HCT116 (cell line): Measurements from ENCODE around the gene EP300. TPM values are rescaled to one million over a fixed set of nuclear protein-coding genes. Genes with fewer than 3 reads are reported as not detected.

ENCODE experiments used
- ATAC-seq: fragments of 200-7000 bp; cut with Tn5 transposase; 2 replicates; pipeline ENCODE4 v1.9.1; 2020; ENCODE audit warnings: mild to moderate bottlenecking, moderate library complexity
- BruUV-seq: library from RNA; stranded (reverse); fragments of 400-500 nt; replicated peaks from 2 replicates; lab custom pipeline; 2021; lab: Mats Ljungman, UMichigan
- CTCF ChIA-PET: fragments of 300-600 bp; sonication (Branson Sonifier 250); formaldehyde crosslinking; loops from one replicate; lab custom pipeline; 2021; ENCODE audit warnings: antibody characterized with exemption; lab: Charles Lee
- POLR2A ChIA-PET: fragments of 300-600, 350-600 bp; sonication (Branson Sonifier 250); formaldehyde crosslinking; loops from one replicate; lab custom pipeline; 2021; ENCODE audit warnings: antibody characterized with exemption; lab: Charles Lee
- RAD21 ChIA-PET, 2 experiments: fragments of 300-600 bp; sonication (Branson Sonifier 250); formaldehyde crosslinking; loops; one replicate each; lab custom pipeline; 2023; ENCODE audit warnings: low total read pairs in 2 of 2; ENCODE audit not compliant: uncharacterized antibody in 2 of 2, unreplicated experiment in 2 of 2, low non-redundant PET in 1 of 2; lab: Charles Lee
- DNase-seq: peaks from one replicate; pipeline ENCODE4 v3.0.0-alpha.2; 2010; ENCODE audit warnings: low read depth, low spot score
- H2AFZ ChIP-seq: fragments of 200-600 bp; shearing (Covaris generic), sonication (generic); 2 replicates; pipeline ENCODE4 v1.6.1; 2017; ENCODE audit warnings: low read depth, mixed run types, mixed read lengths, antibody characterized with exemption, low read length; ENCODE audit not compliant: poor library complexity, severe bottlenecking
- H3K27ac ChIP-seq: 2 replicates; pipeline ENCODE4 v1.5.1; 2012; ENCODE audit warnings: low read depth, low read length
- H3K27me3 ChIP-seq: fragments of 200-600 bp; sonication (generic); 2 replicates; pipeline ENCODE4 v1.6.1; 2016; ENCODE audit warnings: mixed run types, low read length, mixed read lengths; ENCODE audit not compliant: insufficient read depth
- H3K36me3 ChIP-seq, 2 experiments: fragments of 200-500 bp in 1 of 2; fragments of 200-600 bp in 1 of 2; sonication (Bioruptor generic) in 1 of 2; sonication (generic) in 1 of 2; 2 replicates each; pipeline versions ENCODE4 v1.5.1 to v1.6.1; 2014 to 2016; ENCODE audit warnings: low read length in 2 of 2, inconsistent platforms in 1 of 2, mixed read lengths in 1 of 2, mixed run types in 1 of 2; ENCODE audit not compliant: insufficient read depth in 2 of 2, control insufficient read depth in 1 of 2
- H3K4me1 ChIP-seq, 2 experiments: fragments of 200-600 bp in 1 of 2; sonication (generic) in 1 of 2; 2 replicates each; pipeline versions ENCODE4 v1.5.1 to v1.6.1; 2012 to 2017; ENCODE audit warnings: low read length in 2 of 2, inconsistent platforms in 1 of 2, mild to moderate bottlenecking in 1 of 2, mixed read lengths in 1 of 2, mixed run types in 1 of 2, moderate library complexity in 1 of 2; ENCODE audit not compliant: insufficient read depth in 2 of 2, control insufficient read depth in 1 of 2
- H3K4me2 ChIP-seq: fragments of 200-600 bp; sonication (generic); 2 replicates; pipeline ENCODE4 v1.6.1; 2017; ENCODE audit warnings: mixed run types, low read length, mixed read lengths
- H3K4me3 ChIP-seq, 2 experiments: fragments of 200-600 bp in 1 of 2; sonication (generic) in 1 of 2; replicated peaks in 1 of 2; 2 replicates each; pipeline ENCODE4 v1.5.1; 2011 to 2016; ENCODE audit warnings: low read length in 2 of 2, control low read depth in 1 of 2, low read depth in 1 of 2, mild to moderate bottlenecking in 1 of 2, mixed read lengths in 1 of 2, mixed run types in 1 of 2
- H3K79me2 ChIP-seq: fragments of 200-600 bp; sonication (generic); 2 replicates; pipeline ENCODE4 v1.6.1; 2017; ENCODE audit warnings: mild to moderate bottlenecking, mixed run types, low read length, moderate library complexity, mixed read lengths; ENCODE audit not compliant: insufficient read depth
- H3K9ac ChIP-seq: fragments of 200-600 bp; sonication (generic); 2 replicates; pipeline ENCODE4 v1.6.1; 2016; ENCODE audit warnings: low read length, mixed read lengths
- H3K9me2 ChIP-seq: fragments of 200-600 bp; sonication (generic), shearing (Covaris generic); 2 replicates; pipeline ENCODE4 v1.6.1; 2017; ENCODE audit warnings: mixed run types, mild to moderate bottlenecking, moderate library complexity; ENCODE audit not compliant: insufficient read depth
- H3K9me3 ChIP-seq, 2 experiments: fragments of 200-500 bp in 1 of 2; fragments of 200-600 bp in 1 of 2; sonication (Bioruptor generic) in 1 of 2; sonication (generic) in 1 of 2; 2 replicates each; pipeline ENCODE4 v1.6.1; 2014 to 2017; ENCODE audit warnings: low read length in 2 of 2, mixed read lengths in 2 of 2, inconsistent platforms in 1 of 2, low read depth in 1 of 2, mild to moderate bottlenecking in 1 of 2, mixed run types in 1 of 2, moderate library complexity in 1 of 2; ENCODE audit not compliant: control insufficient read depth in 1 of 2, insufficient read depth in 1 of 2
- H4K20me1 ChIP-seq: fragments of 200-600 bp; sonication (generic), shearing (Covaris generic); 2 replicates; pipeline ENCODE4 v1.6.1; 2017; ENCODE audit warnings: mixed run types, mild to moderate bottlenecking, moderate library complexity; ENCODE audit not compliant: insufficient read depth
- CBX3 ChIP-seq: IDR thresholded peaks from 2 replicates; pipeline ENCODE4 v1.6.1; 2012; ENCODE audit warnings: low read depth
- EGR1 ChIP-seq: IDR thresholded peaks from 2 replicates; pipeline ENCODE4 v1.6.1; 2012; ENCODE audit warnings: low read depth
- ELF1 ChIP-seq: IDR thresholded peaks from 2 replicates; pipeline ENCODE4 v1.6.1; 2012; ENCODE audit warnings: low read depth, borderline replicate concordance
- EZH2 ChIP-seq: fragments of 200-600 bp; sonication (generic); IDR thresholded peaks from 2 replicates; pipeline ENCODE4 v1.6.1; 2017; ENCODE audit warnings: antibody characterized with exemption, mixed run types
- EZH2phosphoT487 ChIP-seq: fragments of 200-600 bp; IDR thresholded peaks from 2 replicates; pipeline ENCODE4 v1.6.1; 2018; ENCODE audit warnings: antibody characterized with exemption, borderline replicate concordance
- FOSL1 ChIP-seq: IDR thresholded peaks from 2 replicates; pipeline ENCODE4 v1.6.1; 2012; ENCODE audit warnings: low read depth
- JUND ChIP-seq: IDR thresholded peaks from 2 replicates; pipeline ENCODE4 v1.6.1; 2012
- POLR2AphosphoS5 ChIP-seq: IDR thresholded peaks from 2 replicates; pipeline ENCODE4 v1.6.1; 2011; ENCODE audit warnings: mild to moderate bottlenecking, low read depth, low read length, moderate library complexity
- RAD21 ChIP-seq: IDR thresholded peaks from 2 replicates; pipeline ENCODE4 v1.6.1; 2012; ENCODE audit warnings: low read depth, mild to moderate bottlenecking
- SIN3A ChIP-seq: IDR thresholded peaks from 2 replicates; pipeline ENCODE4 v1.6.1; 2012; ENCODE audit warnings: low read depth
- SRF ChIP-seq: IDR thresholded peaks from 2 replicates; pipeline ENCODE4 v1.6.1; 2012; ENCODE audit warnings: low read depth
- TCF7L2 ChIP-seq: IDR thresholded peaks from 2 replicates; pipeline ENCODE4 v1.7.0; 2011; ENCODE audit warnings: borderline replicate concordance, inconsistent platforms; ENCODE audit not compliant: insufficient read depth, insufficient read length; ENCODE audit errors: extremely low read depth
- YY1 ChIP-seq: IDR thresholded peaks from 2 replicates; pipeline ENCODE4 v1.6.1; 2011; ENCODE audit warnings: low read length, low read depth, moderate library complexity, mild to moderate bottlenecking; ENCODE audit not compliant: insufficient replicate concordance; ENCODE audit errors: extremely low read depth
- ZFX ChIP-seq: fragments of 450-650 bp; IDR thresholded peaks from 2 replicates; pipeline ENCODE4 v1.6.1; 2017
- intact Hi-C: fragments of 100-400 bp; cut with micrococcal nuclease; formaldehyde crosslinking; loops from 2 replicates; pipeline ENCODE4 v1.10.0; 2022
- total RNA-seq: library from RNA; stranded (reverse); gene quantifications from one replicate; pipeline ENCODE4 v1.2.1, GENCODE V29; 2021; ENCODE audit not compliant: unreplicated experiment
- TF ChIP-seq, protein P1 (sequence below), 3 experiments: fragments of 200-600 bp in 1 of 3; sonication (generic) in 1 of 3; IDR thresholded peaks in 2 of 3; conservative IDR thresholded peaks in 1 of 3; 2 replicates each; pipeline ENCODE4 v1.5.1; 2012 to 2017; ENCODE audit warnings: low read depth in 2 of 3, low read length in 2 of 3, antibody characterized with exemption in 1 of 3, borderline replicate concordance in 1 of 3, control low read depth in 1 of 3, mild to moderate bottlenecking in 1 of 3, mixed read lengths in 1 of 3, mixed run types in 1 of 3, moderate library complexity in 1 of 3; ENCODE audit not compliant: insufficient read depth in 1 of 3
- TF ChIP-seq, protein P2 (sequence below): IDR thresholded peaks from 2 replicates; pipeline ENCODE4 v1.6.1; 2012
- TF ChIP-seq, protein P3 (sequence below): IDR thresholded peaks from 2 replicates; pipeline ENCODE4 v1.6.1; 2011; ENCODE audit warnings: mild to moderate bottlenecking, low read length, moderate library complexity; ENCODE audit not compliant: insufficient replicate concordance; ENCODE audit errors: extremely low read depth
- TF ChIP-seq, protein P4 (sequence below): IDR thresholded peaks from 2 replicates; pipeline ENCODE4 v1.6.1; 2012

Gene EP300
- total RNA-seq, 1 experiment from 2014 or later, result 38.8 TPM

DNA sequence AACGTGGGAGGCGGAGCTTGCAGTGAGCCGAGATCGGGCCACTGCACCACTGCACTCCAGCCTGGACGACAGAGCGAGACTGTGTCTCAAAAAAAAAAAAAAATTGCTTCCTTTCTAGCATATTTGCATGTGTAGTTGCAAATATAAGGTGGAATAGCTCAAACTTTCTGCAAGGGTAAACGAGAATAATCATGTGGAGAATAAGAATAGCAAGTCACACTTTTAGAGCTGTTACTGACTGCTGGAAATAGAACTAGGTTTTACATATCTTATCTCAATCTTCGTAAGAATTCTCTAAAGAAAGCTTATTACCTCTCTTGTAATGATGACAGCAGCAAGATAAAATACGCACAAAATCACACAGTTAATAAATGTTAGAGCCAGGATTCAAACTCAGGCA, 114.3 kb downstream of the EP300 start (continued):
- TF ChIP-seq, protein P1, sequence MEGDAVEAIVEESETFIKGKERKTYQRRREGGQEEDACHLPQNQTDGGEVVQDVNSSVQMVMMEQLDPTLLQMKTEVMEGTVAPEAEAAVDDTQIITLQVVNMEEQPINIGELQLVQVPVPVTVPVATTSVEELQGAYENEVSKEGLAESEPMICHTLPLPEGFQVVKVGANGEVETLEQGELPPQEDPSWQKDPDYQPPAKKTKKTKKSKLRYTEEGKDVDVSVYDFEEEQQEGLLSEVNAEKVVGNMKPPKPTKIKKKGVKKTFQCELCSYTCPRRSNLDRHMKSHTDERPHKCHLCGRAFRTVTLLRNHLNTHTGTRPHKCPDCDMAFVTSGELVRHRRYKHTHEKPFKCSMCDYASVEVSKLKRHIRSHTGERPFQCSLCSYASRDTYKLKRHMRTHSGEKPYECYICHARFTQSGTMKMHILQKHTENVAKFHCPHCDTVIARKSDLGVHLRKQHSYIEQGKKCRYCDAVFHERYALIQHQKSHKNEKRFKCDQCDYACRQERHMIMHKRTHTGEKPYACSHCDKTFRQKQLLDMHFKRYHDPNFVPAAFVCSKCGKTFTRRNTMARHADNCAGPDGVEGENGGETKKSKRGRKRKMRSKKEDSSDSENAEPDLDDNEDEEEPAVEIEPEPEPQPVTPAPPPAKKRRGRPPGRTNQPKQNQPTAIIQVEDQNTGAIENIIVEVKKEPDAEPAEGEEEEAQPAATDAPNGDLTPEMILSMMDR (IDR thresholded peaks at IDR 0.05 in 2 of 3, conservative IDR thresholded peaks at IDR 0.05 in 1 of 3; ENCODE audit: borderline replicate concordance in 1 of 3, insufficient read depth in 1 of 3, low read depth in 2 of 3, low read length in 2 of 3), result no peak
- TF ChIP-seq, protein P2, sequence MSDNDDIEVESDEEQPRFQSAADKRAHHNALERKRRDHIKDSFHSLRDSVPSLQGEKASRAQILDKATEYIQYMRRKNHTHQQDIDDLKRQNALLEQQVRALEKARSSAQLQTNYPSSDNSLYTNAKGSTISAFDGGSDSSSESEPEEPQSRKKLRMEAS, result no peak
- no peak for TF ChIP-seq EGR1
- TF ChIP-seq RAD21, result no peak
- TF ChIP-seq POLR2AphosphoS5, result no peak
- no peak for TF ChIP-seq ZFX
- TF ChIP-seq ELF1, result no peak
- TF ChIP-seq EZH2, result no peak

DNA sequence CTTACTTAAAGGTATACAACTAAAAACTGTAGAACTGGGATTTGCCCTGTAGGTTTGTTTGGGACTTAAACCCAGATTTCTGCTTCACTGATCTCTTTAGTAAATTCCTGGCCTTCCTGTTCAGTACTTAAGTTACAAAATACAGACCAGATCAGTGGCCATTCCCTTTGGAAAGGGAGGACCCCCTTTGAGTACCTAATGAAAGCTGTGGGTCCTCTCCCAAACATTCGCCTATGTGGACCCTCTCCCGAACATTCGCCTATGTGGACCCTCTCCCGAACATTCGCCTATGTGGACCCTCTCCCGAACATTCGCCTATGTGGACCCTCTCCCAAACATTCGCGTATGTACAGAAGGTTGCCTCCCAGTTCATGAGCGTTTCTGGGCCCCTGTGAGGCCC, 123.0 kb downstream of the EP300 start:
- H3K4me1 ChIP-seq, result no peaks in the 10 kb centered on the region
- no peak overlapping the region for H3K4me3 ChIP-seq
- H3K79me2 ChIP-seq, result no peaks in the 10 kb centered on the region
- H3K9me3 ChIP-seq, result no peaks in the 10 kb centered on the region
- no peaks in the 10 kb centered on the region for H4K20me1 ChIP-seq
- no peak for TF ChIP-seq SIN3A
- TF ChIP-seq TCF7L2, result no peak
- TF ChIP-seq CBX3, result no peak
- TF ChIP-seq, protein P2, result no peak
- no peak for TF ChIP-seq ZFX
- no peak for TF ChIP-seq FOSL1
- no peak for TF ChIP-seq EZH2phosphoT487
- no peak for TF ChIP-seq JUND
- TF ChIP-seq ELF1, result no peak
- TF ChIP-seq, protein P3, sequence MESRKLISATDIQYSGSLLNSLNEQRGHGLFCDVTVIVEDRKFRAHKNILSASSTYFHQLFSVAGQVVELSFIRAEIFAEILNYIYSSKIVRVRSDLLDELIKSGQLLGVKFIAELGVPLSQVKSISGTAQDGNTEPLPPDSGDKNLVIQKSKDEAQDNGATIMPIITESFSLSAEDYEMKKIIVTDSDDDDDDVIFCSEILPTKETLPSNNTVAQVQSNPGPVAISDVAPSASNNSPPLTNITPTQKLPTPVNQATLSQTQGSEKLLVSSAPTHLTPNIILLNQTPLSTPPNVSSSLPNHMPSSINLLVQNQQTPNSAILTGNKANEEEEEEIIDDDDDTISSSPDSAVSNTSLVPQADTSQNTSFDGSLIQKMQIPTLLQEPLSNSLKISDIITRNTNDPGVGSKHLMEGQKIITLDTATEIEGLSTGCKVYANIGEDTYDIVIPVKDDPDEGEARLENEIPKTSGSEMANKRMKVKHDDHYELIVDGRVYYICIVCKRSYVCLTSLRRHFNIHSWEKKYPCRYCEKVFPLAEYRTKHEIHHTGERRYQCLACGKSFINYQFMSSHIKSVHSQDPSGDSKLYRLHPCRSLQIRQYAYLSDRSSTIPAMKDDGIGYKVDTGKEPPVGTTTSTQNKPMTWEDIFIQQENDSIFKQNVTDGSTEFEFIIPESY, result no peak
- TF ChIP-seq SRF, result no peak
- TF ChIP-seq YY1, result no peak
- TF ChIP-seq, protein P4, sequence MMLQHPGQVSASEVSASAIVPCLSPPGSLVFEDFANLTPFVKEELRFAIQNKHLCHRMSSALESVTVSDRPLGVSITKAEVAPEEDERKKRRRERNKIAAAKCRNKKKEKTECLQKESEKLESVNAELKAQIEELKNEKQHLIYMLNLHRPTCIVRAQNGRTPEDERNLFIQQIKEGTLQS, result no peak
- TF ChIP-seq, all 23 proteins: peak for 0
- intact Hi-C loops, result no loop called here
- Histone ChIP-seq H3K27ac (no peak overlapping the region), H3K27me3 (no peaks in the 10 kb centered on the region), H3K36me3 (peaks cover 5 to 13% of the 10 kb centered on the region in 2 experiments; a peak in 2 of 4 replicates), H3K9me2 (no peaks in the 10 kb centered on the region), H3K9ac (no peak overlapping the region), H2AFZ (no peak overlapping the region), H3K4me2 (no peak overlapping the region)
- POLR2A ChIA-PET, result no interaction called here
- CTCF ChIA-PET, result no interaction called here
- DNase-seq (no peak), ATAC-seq (no peak)
- BruUV-seq, result no TSS peak
- RAD21 ChIA-PET, result no interaction called here
